Upper lobe of left lung (tissue), 6 donors: ENCODE results near the gene GPC5. TPM values are rescaled to one million over a fixed set of nuclear protein-coding genes. Genes with fewer than 3 reads are reported as not detected.
A peak's percentile ranks its signal among the peaks of the same experiment; 100 is the strongest.
"Not testable (repeated sequence)": the region's sequence is repeated elsewhere in the genome, so short reads cannot be mapped to it uniquely, and the experiment has no call there.

Experiments
- ATAC-seq, 2 donors: fragments of 200-7000 bp; cut with Tn5 transposase; one replicate each; pipeline ENCODE4 v1.9.1; 2022; ENCODE audit warnings: mild to moderate bottlenecking in 2 of 2, moderate library complexity in 2 of 2; ENCODE audit not compliant: low FRiP score in 2 of 2
- DNase-seq, 2 donors: peaks; one replicate each; pipeline ENCODE4 v3.0.0-alpha.2; 2019 to 2020
- H3K27ac ChIP-seq, 4 donors: fragments of 200-600 bp; sonication (generic); one replicate each; pipeline ENCODE4 v1.5.1; 2016 to 2019
- H3K27me3 ChIP-seq, 4 donors: fragments of 200-600 bp; sonication (generic); one replicate each; pipeline ENCODE4 v1.5.1; 2017 to 2019
- H3K36me3 ChIP-seq, 4 donors: fragments of 200-600 bp; sonication (generic); one replicate each; pipeline ENCODE4 v1.5.1; 2016 to 2019
- H3K4me1 ChIP-seq, 4 donors: fragments of 200-600 bp; sonication (generic); one replicate each; pipeline ENCODE4 v1.5.1; 2018 to 2019
- H3K4me3 ChIP-seq, 4 donors: fragments of 200-600 bp; sonication (generic); one replicate each; pipeline ENCODE4 v1.5.1; 2017 to 2019; ENCODE audit warnings: mild to moderate bottlenecking in 2 of 4, moderate library complexity in 1 of 4
- H3K9me3 ChIP-seq, 4 donors: fragments of 200-600 bp; sonication (generic); one replicate each; pipeline ENCODE4 v1.5.1; 2018 to 2019
- EP300 ChIP-seq, 4 donors: sonication (generic); formaldehyde crosslinking; IDR thresholded peaks; one replicate each; pipeline ENCODE4 v1.5.1; 2017; ENCODE audit warnings: antibody characterized with exemption in 4 of 4, control low read depth in 2 of 4
- POLR2A ChIP-seq, 4 donors: fragments of 450-650 bp; IDR thresholded peaks; one replicate each; pipeline ENCODE4 v1.5.1; 2016 to 2017; ENCODE audit warnings: antibody characterized with exemption in 4 of 4, mild to moderate bottlenecking in 2 of 4
- POLR2AphosphoS5 ChIP-seq, 2 donors: sonication (generic); formaldehyde crosslinking; IDR thresholded peaks; one replicate each; pipeline ENCODE4 v1.5.1; 2017; ENCODE audit warnings: antibody characterized with exemption in 2 of 2
- WGBS, 2 donors: methylation state at CpG; one replicate each; pipeline ENCODE4 v1.1.5; 2017 to 2018; 5-methylcytosine and 5-hydroxymethylcytosine counted together
- total RNA-seq, 6 donors: library from RNA; depleted of rRNA in 4 of 6; stranded (reverse); fragments of >200 nt in 4 of 6; gene quantifications; one replicate each; pipeline versions ENCODE4 v1.1.0 to v1.2.1, GENCODE V29; 2016 to 2021
- TF ChIP-seq, protein P1 (sequence below), 6 experiments: fragments of 450-650 bp in 4 of 6; fragments of 200-600 bp in 2 of 6; sonication (generic) in 2 of 6; IDR thresholded peaks; one replicate each; pipeline ENCODE4 v1.5.1; 2016 to 2019; ENCODE audit warnings: antibody characterized with exemption in 6 of 6
- donor health status: DM: no; HTN: no; CAD: no; lungs with moderate emphysema.
- donor health status: DM: no; HTN: yes; CAD: no; lungs with severe emphysema.

Gene GPC5
- total RNA-seq, 6 donors from 2014 or later, result 7.6 to 51.4 (median 12.8) TPM

- ATAC-seq (no peak), DNase-seq (no peak)
- TF ChIP-seq POLR2A (IDR thresholded peaks at IDR 0.05), result no peak
- TF ChIP-seq, protein P1, sequence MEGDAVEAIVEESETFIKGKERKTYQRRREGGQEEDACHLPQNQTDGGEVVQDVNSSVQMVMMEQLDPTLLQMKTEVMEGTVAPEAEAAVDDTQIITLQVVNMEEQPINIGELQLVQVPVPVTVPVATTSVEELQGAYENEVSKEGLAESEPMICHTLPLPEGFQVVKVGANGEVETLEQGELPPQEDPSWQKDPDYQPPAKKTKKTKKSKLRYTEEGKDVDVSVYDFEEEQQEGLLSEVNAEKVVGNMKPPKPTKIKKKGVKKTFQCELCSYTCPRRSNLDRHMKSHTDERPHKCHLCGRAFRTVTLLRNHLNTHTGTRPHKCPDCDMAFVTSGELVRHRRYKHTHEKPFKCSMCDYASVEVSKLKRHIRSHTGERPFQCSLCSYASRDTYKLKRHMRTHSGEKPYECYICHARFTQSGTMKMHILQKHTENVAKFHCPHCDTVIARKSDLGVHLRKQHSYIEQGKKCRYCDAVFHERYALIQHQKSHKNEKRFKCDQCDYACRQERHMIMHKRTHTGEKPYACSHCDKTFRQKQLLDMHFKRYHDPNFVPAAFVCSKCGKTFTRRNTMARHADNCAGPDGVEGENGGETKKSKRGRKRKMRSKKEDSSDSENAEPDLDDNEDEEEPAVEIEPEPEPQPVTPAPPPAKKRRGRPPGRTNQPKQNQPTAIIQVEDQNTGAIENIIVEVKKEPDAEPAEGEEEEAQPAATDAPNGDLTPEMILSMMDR (IDR thresholded peaks at IDR 0.05), result no peak
- TF ChIP-seq POLR2AphosphoS5 (IDR thresholded peaks at IDR 0.05), result no peak
- no peak for TF ChIP-seq EP300 (IDR thresholded peaks at IDR 0.05)
- Histone ChIP-seq H3K4me1 (no peaks in the 10 kb centered on the region), H3K4me3 (no peak overlapping the region), H3K36me3 (no peaks in the 10 kb centered on the region), H3K27me3 (no peaks in the 10 kb centered on the region), H3K9me3 (no peaks in the 10 kb centered on the region), H3K27ac (no peak overlapping the region)
- WGBS, 2 donors, result 70 to 84% methylated on average over 3 of the region's 3 CpGs
Observed at GRCh38 chr13:92262100-92262788, 863.8 kb downstream of the GPC5 start.

DNA sequence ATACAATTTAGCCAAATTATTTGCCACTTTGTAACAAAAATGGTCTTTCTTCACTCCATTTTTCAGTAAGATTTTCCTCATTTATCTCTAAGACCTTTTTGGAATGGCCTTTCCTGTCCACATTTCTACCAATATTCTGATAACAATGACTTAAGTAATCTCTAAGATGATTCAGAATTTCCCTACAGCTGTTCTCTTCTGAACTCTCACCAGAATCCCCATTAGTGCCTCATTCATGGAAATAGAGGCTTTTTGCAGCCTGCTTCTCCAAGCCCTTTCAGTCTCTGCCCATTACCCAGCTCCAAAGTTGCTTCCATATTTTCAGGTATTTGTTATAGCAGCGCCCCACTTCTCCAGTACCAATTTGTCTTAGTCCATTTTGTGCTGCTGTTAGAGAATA lies 867.0 kb downstream of the GPC5 start:
- Histone ChIP-seq H3K27me3 (no peaks in the 10 kb centered on the region), H3K9me3 (no peaks in the 10 kb centered on the region), H3K36me3 (no peaks in the 10 kb centered on the region), H3K4me1 (no peaks in the 10 kb centered on the region), H3K27ac (no peak overlapping the region), H3K4me3 (no peak overlapping the region)
- 94 to 95% methylated on average over 1 of the region's 1 CpG for WGBS, 2 donors
- peak in 1 of 2 donors; percentile 57 for ATAC-seq
- no peak for DNase-seq
- TF ChIP-seq POLR2A (IDR thresholded peaks at IDR 0.05) (no peak), POLR2AphosphoS5 (IDR thresholded peaks at IDR 0.05) (no peak), EP300 (IDR thresholded peaks at IDR 0.05) (no peak)

- no peaks in the 10 kb centered on the region for H3K4me1 ChIP-seq
- no peak overlapping the region for H3K4me3 ChIP-seq
- no peaks in the 10 kb centered on the region for H3K9me3 ChIP-seq
- H3K36me3 ChIP-seq, result no peaks in the 10 kb centered on the region
- no peak for ATAC-seq
- WGBS, 2 donors, result 75 to 92% methylated on average over 1 of the region's 1 CpG
- DNase-seq, result no peak
- H3K27ac ChIP-seq, result no peak overlapping the region
- TF ChIP-seq POLR2AphosphoS5 (IDR thresholded peaks at IDR 0.05) (no peak), EP300 (IDR thresholded peaks at IDR 0.05) (no peak), POLR2A (IDR thresholded peaks at IDR 0.05) (no peak)
- TF ChIP-seq, protein P1 (IDR thresholded peaks at IDR 0.05), result no peak
- no peaks in the 10 kb centered on the region for H3K27me3 ChIP-seq
Observed at GRCh38 chr13:92270990-92271389, 872.6 kb downstream of the GPC5 start.

- Histone ChIP-seq H3K4me3 (no peak overlapping the region), H3K9me3 (no peaks in the 10 kb centered on the region), H3K27ac (no peak overlapping the region), H3K36me3 (no peaks in the 10 kb centered on the region), H3K4me1 (no peaks in the 10 kb centered on the region), H3K27me3 (no peaks in the 10 kb centered on the region)
- ATAC-seq (no peak), DNase-seq (no peak)
- no peak for TF ChIP-seq POLR2AphosphoS5 (IDR thresholded peaks at IDR 0.05)
- TF ChIP-seq, protein P1 (IDR thresholded peaks at IDR 0.05), result no peak
- TF ChIP-seq POLR2A (IDR thresholded peaks at IDR 0.05), result no peak
- no peak for TF ChIP-seq EP300 (IDR thresholded peaks at IDR 0.05)
- 67 to 83% methylated on average over 1 of the region's 1 CpG for WGBS, 2 donors
Observed at GRCh38 chr13:92272177-92272576, 873.8 kb downstream of the GPC5 start.

DNA sequence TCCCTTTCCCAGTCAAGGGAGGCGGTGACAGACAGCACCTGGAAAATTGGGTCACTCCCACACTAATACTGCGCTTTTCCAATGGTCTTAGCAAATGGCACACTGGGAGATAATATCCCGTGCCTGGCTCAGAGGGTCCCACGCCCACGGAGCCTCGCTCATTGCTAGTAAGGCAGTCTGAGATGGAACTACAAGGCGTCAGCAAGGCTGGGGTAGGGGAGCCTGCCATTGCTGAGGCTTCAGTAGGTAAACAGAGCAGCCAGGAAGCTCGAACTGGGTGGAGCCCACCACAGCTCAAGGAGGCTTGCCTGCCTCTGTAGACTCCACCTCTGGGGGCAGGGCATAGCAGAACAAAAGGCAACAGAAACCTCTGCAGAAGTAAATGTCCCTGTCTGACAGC lies 882.6 kb downstream of the GPC5 start:
- not testable (repeated sequence) for H3K4me1 ChIP-seq, ATAC-seq, H3K4me3 ChIP-seq, H3K9me3 ChIP-seq, H3K27ac ChIP-seq, H3K36me3 ChIP-seq, H3K27me3 ChIP-seq
- peak in 1 of 2 donors; percentile 3 for DNase-seq
- 80 to 86% methylated on average over 6 to 8 of the region's 8 CpGs for WGBS, 2 donors

DNA sequence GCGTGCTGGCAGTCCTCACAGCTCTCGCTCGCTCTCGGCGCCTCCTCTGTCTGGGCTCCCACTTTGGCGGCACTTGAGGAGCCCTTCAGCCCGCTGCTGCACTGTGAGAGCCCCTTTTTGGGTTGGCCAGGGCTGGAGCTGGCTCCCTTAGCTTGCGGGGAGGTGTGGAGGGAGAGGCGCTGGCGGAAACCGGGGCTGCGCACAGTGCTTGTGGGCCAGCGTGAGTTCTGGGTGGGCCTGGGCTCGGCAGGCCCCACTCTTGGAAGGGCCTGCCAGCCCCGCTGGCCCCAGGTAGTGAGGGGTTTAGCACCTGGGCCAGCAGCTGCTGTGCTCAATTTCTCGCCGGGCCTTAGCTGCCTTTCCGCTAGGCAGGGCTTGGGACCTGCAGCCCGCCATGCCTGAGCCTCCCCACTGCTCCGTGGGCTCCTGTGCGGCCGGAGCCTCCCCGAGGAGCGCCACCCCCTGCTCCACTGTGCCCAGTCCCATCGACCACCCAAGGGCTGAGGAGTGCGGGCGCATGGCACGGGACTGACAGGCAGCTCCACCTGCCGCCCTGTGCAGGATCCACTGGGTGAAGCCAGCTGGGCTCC lies 892.4 kb downstream of the GPC5 start:
- not testable (repeated sequence) for H3K4me3 ChIP-seq, H3K4me1 ChIP-seq, H3K27me3 ChIP-seq, H3K36me3 ChIP-seq, ATAC-seq, H3K27ac ChIP-seq
- peaks cover 0 to 16% (median 2%) of the 10 kb centered on the region in 4 donors for H3K9me3 ChIP-seq
- DNase-seq, result peak in 1 of 2 donors; percentile 77
- WGBS, 2 donors, result 93 to 98% methylated on average over 23 to 25 of the region's 29 CpGs

GRCh38 chr13:92294533-92294932 lies 896.1 kb downstream of the GPC5 start:
- not testable (repeated sequence) for H3K27ac ChIP-seq, H3K4me1 ChIP-seq, H3K27me3 ChIP-seq, H3K4me3 ChIP-seq, H3K36me3 ChIP-seq, DNase-seq, ATAC-seq
- WGBS, 2 donors, result 78 to 91% methylated on average over 5 of the region's 5 CpGs
- peaks cover 0 to 16% (median 0%) of the 10 kb centered on the region in 4 donors for H3K9me3 ChIP-seq

DNA sequence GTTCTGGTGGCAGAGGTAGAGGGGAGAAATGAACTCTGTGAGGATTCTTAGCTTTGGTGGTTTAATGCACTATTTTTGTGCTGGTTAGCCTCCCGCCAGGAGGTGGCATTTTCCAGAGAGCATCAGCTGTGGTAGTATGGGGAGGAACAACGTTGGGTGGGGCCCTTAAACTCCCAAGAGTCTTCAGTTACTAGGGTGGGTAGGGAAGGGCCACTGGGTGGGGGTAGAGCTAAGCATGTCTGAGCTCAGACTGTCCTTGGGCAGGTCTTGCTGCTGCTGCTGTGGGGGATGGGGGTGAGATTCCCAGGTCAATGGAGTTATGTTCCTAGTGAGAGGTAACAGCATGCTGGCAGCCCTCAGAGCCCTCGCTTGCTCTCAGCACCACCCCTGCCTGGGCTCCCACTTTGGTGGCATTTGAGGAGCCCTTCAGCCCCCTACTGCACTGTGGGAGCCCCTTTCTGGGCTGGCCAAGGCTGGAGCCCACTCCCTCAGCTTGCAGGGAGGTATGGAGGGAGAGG lies 897.8 kb downstream of the GPC5 start:
- DNase-seq, ATAC-seq, H3K36me3 ChIP-seq, H3K9me3 ChIP-seq, H3K27me3 ChIP-seq, H3K4me1 ChIP-seq, H3K27ac ChIP-seq, H3K4me3 ChIP-seq: not testable (repeated sequence)
- WGBS, 2 donors, result 79 to 92% methylated on average over 2 to 3 of the region's 3 CpGs
